PC-9 (cell line): ENCODE data around the gene COPB1.

Experiments
- CTCF ChIP-seq: fragments of 200-600 bp; sonication (generic); conservative IDR thresholded peaks from 2 replicates; pipeline ENCODE4 v1.6.1; 2017; ENCODE audit warnings: mixed run types, antibody characterized with exemption, mild to moderate bottlenecking, moderate library complexity
- EZH2 ChIP-seq: fragments of 200-600 bp; sonication (generic); IDR thresholded peaks from 2 replicates; pipeline ENCODE4 v1.8.0; 2017; ENCODE audit warnings: antibody characterized with exemption, low read depth

- no peak for TF ChIP-seq CTCF
- no peak for TF ChIP-seq EZH2
Observed at GRCh38 chr11:14502039-14502438, 2.4 kb upstream of the COPB1 start.
